IMR-90 (cell line): Measurements from ENCODE around the gene GPR37. TPM values are rescaled to one million over a fixed set of nuclear protein-coding genes. Genes with fewer than 3 reads are reported as not detected.

Experiments used
- ATAC-seq: fragments of 200-7000 bp; cut with Tn5 transposase; 2 replicates; pipeline ENCODE4 v1.9.1; 2020; ENCODE audit warnings: low read depth, mild to moderate bottlenecking, moderate library complexity
- BruUV-seq: library from RNA; stranded (reverse); fragments of 400-500 nt; replicated peaks from 2 replicates; lab custom pipeline; 2021; lab: Mats Ljungman, UMichigan
- CTCF ChIA-PET: fragments of 300-600 bp; formaldehyde crosslinking; extraction: SDS; loops from one replicate; lab custom pipeline; 2021; ENCODE audit warnings: antibody characterized with exemption; lab: Yijun Ruan, JAX
- POLR2A ChIA-PET: fragments of 300-600 bp; sonication (Branson Sonifier 250); formaldehyde crosslinking; loops from one replicate; lab custom pipeline; 2022; ENCODE audit warnings: antibody characterized with exemption; ENCODE audit not compliant: unreplicated experiment; lab: Charles Lee
- DNase-seq: peaks from one replicate; pipeline ENCODE4 v3.0.0; 2013
- H2AFZ ChIP-seq: replicated peaks from 2 replicates; pipeline ENCODE3; 2013; ENCODE audit warnings: low read length, mild to moderate bottlenecking; ENCODE audit not compliant: poor library complexity
- H2AK5ac ChIP-seq: 2 replicates; pipeline ENCODE4 v1.6.1; 2013; ENCODE audit warnings: low read depth, low read length, inconsistent platforms
- H2AK9ac ChIP-seq: replicated peaks from 2 replicates; pipeline ENCODE3; 2013; ENCODE audit warnings: mild to moderate bottlenecking, low read depth, low read length, moderate library complexity; ENCODE audit not compliant: poor library complexity
- H2BK120ac ChIP-seq: 2 replicates; pipeline ENCODE4 v1.6.1; 2013; ENCODE audit warnings: low read depth, low read length, inconsistent platforms
- H2BK15ac ChIP-seq: 3 replicates; pipeline ENCODE4 v1.6.1; 2013; ENCODE audit warnings: low read depth, low read length, inconsistent platforms
- H2BK20ac ChIP-seq: 2 replicates; pipeline ENCODE4 v1.6.1; 2013; ENCODE audit warnings: low read depth, mild to moderate bottlenecking, inconsistent platforms, low read length, moderate library complexity
- H2BK5ac ChIP-seq: 2 replicates; pipeline ENCODE4 v1.6.1; 2013; ENCODE audit warnings: mild to moderate bottlenecking, low read depth, low read length, inconsistent platforms; ENCODE audit not compliant: poor library complexity, severe bottlenecking
- H3K14ac ChIP-seq: replicated peaks from 2 replicates; pipeline ENCODE4 v1.6.1; 2013; ENCODE audit warnings: low read depth, low read length, inconsistent platforms
- H3K18ac ChIP-seq: 2 replicates; pipeline ENCODE4 v1.6.1; 2013; ENCODE audit warnings: low read depth, low read length, control low read depth
- H3K23ac ChIP-seq: 2 replicates; pipeline ENCODE4 v1.6.1; 2013; ENCODE audit warnings: low read depth, low read length, inconsistent platforms
- H3K27ac ChIP-seq: 2 replicates; pipeline ENCODE4 v1.5.1; 2013; ENCODE audit warnings: mild to moderate bottlenecking, control low read depth, low read length; ENCODE audit not compliant: insufficient read depth
- H3K27me3 ChIP-seq: 2 replicates; pipeline ENCODE4 v1.6.1; 2013; ENCODE audit warnings: low read length; ENCODE audit not compliant: control insufficient read depth, insufficient read depth
- H3K36me3 ChIP-seq: 2 replicates; pipeline ENCODE4 v1.6.1; 2013; ENCODE audit warnings: low read length, mixed read lengths; ENCODE audit not compliant: control insufficient read depth, insufficient read depth
- H3K4ac ChIP-seq: 2 replicates; pipeline ENCODE4 v1.6.1; 2013; ENCODE audit warnings: low read depth, low read length, inconsistent platforms
- H3K4me1 ChIP-seq: 2 replicates; pipeline ENCODE4 v1.6.1; 2013; ENCODE audit warnings: low read length, mixed read lengths; ENCODE audit not compliant: control insufficient read depth, insufficient read depth
- H3K4me2 ChIP-seq: 2 replicates; pipeline ENCODE4 v1.6.1; 2013; ENCODE audit warnings: low read depth, mild to moderate bottlenecking, control low read depth, low read length, moderate library complexity
- H3K4me3 ChIP-seq: 2 replicates; pipeline ENCODE4 v1.5.1; 2013; ENCODE audit warnings: low read depth, mild to moderate bottlenecking, control low read depth, low read length, moderate library complexity; ENCODE audit not compliant: insufficient read depth
- H3K56ac ChIP-seq: 2 replicates; pipeline ENCODE4 v1.6.1; 2013; ENCODE audit warnings: low read length, inconsistent platforms; ENCODE audit not compliant: insufficient read depth; ENCODE audit errors: extremely low read depth
- H3K79me1 ChIP-seq, 2 experiments: 2 replicates each; pipeline ENCODE4 v1.6.1; 2013; ENCODE audit warnings: low read length in 2 of 2, inconsistent platforms in 1 of 2, low read depth in 1 of 2
- H3K9ac ChIP-seq: 2 replicates; pipeline ENCODE4 v1.6.1; 2013; ENCODE audit warnings: low read depth, low read length, control low read depth
- H3K9me1 ChIP-seq: 2 replicates; pipeline ENCODE4 v1.6.1; 2013; ENCODE audit warnings: low read length, inconsistent platforms; ENCODE audit not compliant: insufficient read depth
- H3K9me3 ChIP-seq: 2 replicates; pipeline ENCODE4 v1.6.1; 2013; ENCODE audit warnings: low read length; ENCODE audit not compliant: control insufficient read depth, insufficient read depth
- H4K20me1 ChIP-seq: 2 replicates; pipeline ENCODE4 v1.6.1; 2013; ENCODE audit warnings: low read length, inconsistent platforms; ENCODE audit not compliant: insufficient read depth
- H4K5ac ChIP-seq: 2 replicates; pipeline ENCODE4 v1.6.1; 2013; ENCODE audit warnings: mild to moderate bottlenecking, low read depth, low read length, control low read depth
- H4K8ac ChIP-seq, 2 experiments: 2 replicates each; pipeline ENCODE4 v1.6.1; 2013; ENCODE audit warnings: low read depth in 2 of 2, low read length in 2 of 2, control low read depth in 1 of 2, inconsistent platforms in 1 of 2
- H4K91ac ChIP-seq: 2 replicates; pipeline ENCODE4 v1.6.1; 2013; ENCODE audit warnings: low read depth, low read length, inconsistent platforms; ENCODE audit not compliant: insufficient read depth
- CHD1 ChIP-seq: IDR thresholded peaks from 2 replicates; pipeline ENCODE4 v1.6.1; 2012; ENCODE audit warnings: low read depth, low read length, improper control_type of control experiment
- MAFK ChIP-seq: IDR thresholded peaks from 2 replicates; pipeline ENCODE4 v1.6.1; 2012; ENCODE audit warnings: low read depth, low read length, improper control_type of control experiment
- NFE2L2 ChIP-seq: fragments of 150-350 bp; IDR thresholded peaks from 2 replicates; pipeline ENCODE4 v1.6.1; 2016; ENCODE audit warnings: low read depth, mild to moderate bottlenecking, low read length
- RFX5 ChIP-seq: IDR thresholded peaks from 2 replicates; pipeline ENCODE4 v1.8.0; 2012; ENCODE audit warnings: low read depth, mild to moderate bottlenecking, low read length, moderate library complexity
- WGBS, 2 experiments: methylation state at CpG; one replicate each; pipeline versions ENCODE4 v1.1.5 to v1.1.7; 2013; ENCODE audit warnings: missing lambda C conversion rate in 2 of 2; ENCODE audit not compliant: insufficient read length in 1 of 2; ENCODE audit errors: extremely low coverage in 2 of 2; 5-methylcytosine and 5-hydroxymethylcytosine counted together
- dilution Hi-C: fragments of 300-500 bp; cut with HindIII; formaldehyde crosslinking; loops from one replicate; pipeline ENCODE4 v1.14.3; 2018; ENCODE audit warnings: low sequenced_read_pairs; ENCODE audit not compliant: unreplicated experiment
- in situ Hi-C: fragments of 300-500 bp; cut with MboI; formaldehyde crosslinking; loops from 3 replicates; pipeline ENCODE4 v1.14.3; 2019; ENCODE audit warnings: low sequenced_read_pairs, inconsistent platforms, mixed read lengths
- intact Hi-C: fragments of 100-400 bp; cut with micrococcal nuclease; formaldehyde crosslinking; loops from 2 replicates; pipeline ENCODE4 v1.10.0; 2022
- polyA plus RNA-seq, 3 experiments: library from polyadenylated mRNA; depleted of rRNA; stranded (reverse); fragments of >200 nt; gene quantifications; 2 replicates each; pipeline ENCODE4 v1.2.3, GENCODE V29; 2012; ENCODE audit warnings: low replicate concordance in 1 of 3
- total RNA-seq: library from RNA; depleted of rRNA; stranded (reverse); fragments of >200 nt; gene quantifications from 2 replicates; pipeline ENCODE4 v1.2.3, GENCODE V29; 2012
- TF ChIP-seq, protein P1 (sequence below): fragments of 150-350 bp; IDR thresholded peaks from 2 replicates; pipeline ENCODE4 v1.6.1; 2016; ENCODE audit warnings: low read depth, mild to moderate bottlenecking, low read length, moderate library complexity, borderline replicate concordance

Gene GPR37
- total and polyA plus RNA-seq, 2 of the 4 experiments (the other 2 are of a cell fraction), result 4.6 to 9.3 TPM

DNA sequence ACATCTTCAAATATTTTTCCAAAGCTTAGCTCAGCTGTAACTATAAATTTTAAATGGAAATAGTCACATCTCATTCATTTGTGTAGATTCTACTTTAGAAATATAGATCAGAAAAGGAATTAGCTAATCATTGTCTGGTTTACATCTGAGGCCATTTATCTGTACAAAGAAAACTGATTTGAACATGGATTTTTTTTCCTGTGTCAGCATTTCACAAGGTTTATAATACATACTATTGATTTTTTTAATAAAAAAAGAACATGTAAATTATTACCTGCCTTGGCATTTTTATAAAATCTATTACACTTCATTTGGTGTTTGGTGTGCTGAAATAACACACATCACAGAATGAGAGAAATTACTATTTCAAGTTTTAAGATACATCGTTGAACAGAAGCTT is 3.5 kb upstream of the GPR37 start:
- Histone ChIP-seq H2BK20ac (no peak overlapping the region), H3K56ac (no peak overlapping the region), H3K27me3 (no peaks in the 10 kb centered on the region), H2AFZ (no peak overlapping the region), H3K9me1 (no peaks in the 10 kb centered on the region), H3K23ac (no peak overlapping the region), H4K8ac (no peak overlapping the region), H3K9me3 (no peaks in the 10 kb centered on the region), H3K4me3 (no peak overlapping the region), H4K91ac (no peak overlapping the region), H3K36me3 (no peaks in the 10 kb centered on the region), H3K4me2 (no peak overlapping the region), H2AK9ac (no peak overlapping the region), H3K27ac (no peak overlapping the region), H3K14ac (no peak overlapping the region), H2BK15ac (no peak overlapping the region), H2AK5ac (no peak overlapping the region), H3K79me1 (peaks cover 4 to 7% of the 10 kb centered on the region in 2 experiments; a peak in 3 of 4 replicates), H2BK120ac (no peak overlapping the region), H2BK5ac (no peak overlapping the region), H3K4me1 (no peaks in the 10 kb centered on the region), H4K5ac (no peak overlapping the region), H3K4ac (no peak overlapping the region), H4K20me1 (no peaks in the 10 kb centered on the region; the same call in 1 of the 2 replicates), H3K9ac (no peak overlapping the region), H3K18ac (no peak overlapping the region)
- no TSS peak for BruUV-seq
- WGBS, 2 experiments, result no CpG with 5 or more reads among the region's 1 CpG
- intact Hi-C loops, result no loop called here
- POLR2A ChIA-PET, result no interaction called here
- ATAC-seq (no peak), DNase-seq (no peak)
- in situ Hi-C loops, result no loop called here
- TF ChIP-seq, protein P1, sequence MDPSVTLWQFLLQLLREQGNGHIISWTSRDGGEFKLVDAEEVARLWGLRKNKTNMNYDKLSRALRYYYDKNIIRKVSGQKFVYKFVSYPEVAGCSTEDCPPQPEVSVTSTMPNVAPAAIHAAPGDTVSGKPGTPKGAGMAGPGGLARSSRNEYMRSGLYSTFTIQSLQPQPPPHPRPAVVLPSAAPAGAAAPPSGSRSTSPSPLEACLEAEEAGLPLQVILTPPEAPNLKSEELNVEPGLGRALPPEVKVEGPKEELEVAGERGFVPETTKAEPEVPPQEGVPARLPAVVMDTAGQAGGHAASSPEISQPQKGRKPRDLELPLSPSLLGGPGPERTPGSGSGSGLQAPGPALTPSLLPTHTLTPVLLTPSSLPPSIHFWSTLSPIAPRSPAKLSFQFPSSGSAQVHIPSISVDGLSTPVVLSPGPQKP, result no peak
- no peak for TF ChIP-seq NFE2L2
- TF ChIP-seq MAFK, result peak; percentile 93
- TF ChIP-seq RFX5, result no peak
- no peak for TF ChIP-seq CHD1
- dilution Hi-C loops, result no loop called here
- CTCF ChIA-PET, result interaction anchor here (0.6 kb wide), 1 partner anchor 16 kb away, joined by 5 read pairs; no protein-coding TSS in a partner anchor
